K562 (cell line): ENCODE measurements around the gene AACS. TPM values are rescaled to one million over a fixed set of nuclear protein-coding genes. Genes with fewer than 3 reads are reported as not detected.

Experiments used
- KLF16 ChIP-seq: IDR thresholded peaks from 2 replicates; pipeline ENCODE4 v1.6.1; 2016; ENCODE audit warnings: antibody characterized with exemption
- POLR2B ChIP-seq: fragments of 450-650 bp; IDR thresholded peaks from 2 replicates; pipeline ENCODE4 v1.6.1; 2018; ENCODE audit warnings: low read depth; ENCODE audit not compliant: partially characterized antibody
- polyA plus RNA-seq, 8 experiments: library from polyadenylated mRNA; depleted of rRNA in 4 of 8; stranded (reverse) in 5 of 8; unstranded in 3 of 8; fragments of >200 nt; fragmentation: Nextera tagmentation in 2 of 8; fragmentation: Illumina TruSeq in 1 of 8; extraction: Ambion mirVana in 2 of 8; extraction: Trizol in 1 of 8; gene quantifications; 2 replicates each; pipeline versions ENCODE4 v1.2.1 to v1.2.3, GENCODE V29; 2011 to 2014; ENCODE audit warnings: inconsistent platforms in 1 of 8, missing spikeins in 1 of 8
- total RNA-seq, 7 experiments: library from RNA; depleted of rRNA in 6 of 7; stranded (reverse); fragments of >200 nt in 6 of 7; fragmentation: Illumina TruSeq in 2 of 7; extraction: Trizol in 2 of 7; gene quantifications; 2 replicates each; pipeline versions ENCODE4 v1.2.1 to v1.2.3, GENCODE V29; 2011 to 2021; ENCODE audit warnings: low replicate concordance in 1 of 7
- TF ChIP-seq, protein P1 (sequence below), 2 experiments: fragments of 450-650 bp; IDR thresholded peaks; 2 replicates each; pipeline ENCODE4 v1.6.1; 2016; ENCODE audit warnings: mild to moderate bottlenecking in 2 of 2, borderline replicate concordance in 1 of 2, low read depth in 1 of 2, moderate library complexity in 1 of 2
- TF ChIP-seq, protein P2 (sequence below), 2 experiments: fragments of 450-650 bp; formaldehyde crosslinking in 1 of 2; IDR thresholded peaks; 2 replicates each; pipeline versions ENCODE4 v1.4.0 to v1.6.1; 2014 to 2020; ENCODE audit warnings: mild to moderate bottlenecking in 2 of 2, borderline replicate concordance in 1 of 2, low read depth in 1 of 2

The AACS gene
- total and polyA plus RNA-seq, 9 of the 15 experiments (the other 6 are each of a cell fraction or from before 2014, with no cell fraction given), result 2.4 to 13.0 (median 6.0) TPM

DNA sequence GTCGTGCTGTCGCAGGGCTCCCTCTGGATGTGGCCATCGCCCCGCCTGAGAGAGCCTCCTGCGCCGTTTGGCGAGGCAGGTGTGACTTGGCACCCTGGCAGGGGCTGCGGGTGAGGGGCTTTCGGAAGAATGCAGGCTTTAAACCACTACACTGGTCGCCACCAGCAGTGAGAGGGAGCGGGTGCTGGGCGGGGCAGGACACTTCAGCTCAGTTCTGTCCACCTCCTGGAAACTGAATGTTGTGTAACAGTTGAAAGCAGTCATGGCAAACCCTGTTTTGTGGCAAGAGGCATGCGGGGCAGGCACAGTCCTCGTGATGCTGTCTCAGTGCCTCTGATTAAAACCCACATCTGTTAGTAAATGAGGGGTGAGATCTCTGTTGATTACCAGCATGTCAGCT, 55.9 kb downstream of the AACS start (continued):
- TF ChIP-seq, protein P1, sequence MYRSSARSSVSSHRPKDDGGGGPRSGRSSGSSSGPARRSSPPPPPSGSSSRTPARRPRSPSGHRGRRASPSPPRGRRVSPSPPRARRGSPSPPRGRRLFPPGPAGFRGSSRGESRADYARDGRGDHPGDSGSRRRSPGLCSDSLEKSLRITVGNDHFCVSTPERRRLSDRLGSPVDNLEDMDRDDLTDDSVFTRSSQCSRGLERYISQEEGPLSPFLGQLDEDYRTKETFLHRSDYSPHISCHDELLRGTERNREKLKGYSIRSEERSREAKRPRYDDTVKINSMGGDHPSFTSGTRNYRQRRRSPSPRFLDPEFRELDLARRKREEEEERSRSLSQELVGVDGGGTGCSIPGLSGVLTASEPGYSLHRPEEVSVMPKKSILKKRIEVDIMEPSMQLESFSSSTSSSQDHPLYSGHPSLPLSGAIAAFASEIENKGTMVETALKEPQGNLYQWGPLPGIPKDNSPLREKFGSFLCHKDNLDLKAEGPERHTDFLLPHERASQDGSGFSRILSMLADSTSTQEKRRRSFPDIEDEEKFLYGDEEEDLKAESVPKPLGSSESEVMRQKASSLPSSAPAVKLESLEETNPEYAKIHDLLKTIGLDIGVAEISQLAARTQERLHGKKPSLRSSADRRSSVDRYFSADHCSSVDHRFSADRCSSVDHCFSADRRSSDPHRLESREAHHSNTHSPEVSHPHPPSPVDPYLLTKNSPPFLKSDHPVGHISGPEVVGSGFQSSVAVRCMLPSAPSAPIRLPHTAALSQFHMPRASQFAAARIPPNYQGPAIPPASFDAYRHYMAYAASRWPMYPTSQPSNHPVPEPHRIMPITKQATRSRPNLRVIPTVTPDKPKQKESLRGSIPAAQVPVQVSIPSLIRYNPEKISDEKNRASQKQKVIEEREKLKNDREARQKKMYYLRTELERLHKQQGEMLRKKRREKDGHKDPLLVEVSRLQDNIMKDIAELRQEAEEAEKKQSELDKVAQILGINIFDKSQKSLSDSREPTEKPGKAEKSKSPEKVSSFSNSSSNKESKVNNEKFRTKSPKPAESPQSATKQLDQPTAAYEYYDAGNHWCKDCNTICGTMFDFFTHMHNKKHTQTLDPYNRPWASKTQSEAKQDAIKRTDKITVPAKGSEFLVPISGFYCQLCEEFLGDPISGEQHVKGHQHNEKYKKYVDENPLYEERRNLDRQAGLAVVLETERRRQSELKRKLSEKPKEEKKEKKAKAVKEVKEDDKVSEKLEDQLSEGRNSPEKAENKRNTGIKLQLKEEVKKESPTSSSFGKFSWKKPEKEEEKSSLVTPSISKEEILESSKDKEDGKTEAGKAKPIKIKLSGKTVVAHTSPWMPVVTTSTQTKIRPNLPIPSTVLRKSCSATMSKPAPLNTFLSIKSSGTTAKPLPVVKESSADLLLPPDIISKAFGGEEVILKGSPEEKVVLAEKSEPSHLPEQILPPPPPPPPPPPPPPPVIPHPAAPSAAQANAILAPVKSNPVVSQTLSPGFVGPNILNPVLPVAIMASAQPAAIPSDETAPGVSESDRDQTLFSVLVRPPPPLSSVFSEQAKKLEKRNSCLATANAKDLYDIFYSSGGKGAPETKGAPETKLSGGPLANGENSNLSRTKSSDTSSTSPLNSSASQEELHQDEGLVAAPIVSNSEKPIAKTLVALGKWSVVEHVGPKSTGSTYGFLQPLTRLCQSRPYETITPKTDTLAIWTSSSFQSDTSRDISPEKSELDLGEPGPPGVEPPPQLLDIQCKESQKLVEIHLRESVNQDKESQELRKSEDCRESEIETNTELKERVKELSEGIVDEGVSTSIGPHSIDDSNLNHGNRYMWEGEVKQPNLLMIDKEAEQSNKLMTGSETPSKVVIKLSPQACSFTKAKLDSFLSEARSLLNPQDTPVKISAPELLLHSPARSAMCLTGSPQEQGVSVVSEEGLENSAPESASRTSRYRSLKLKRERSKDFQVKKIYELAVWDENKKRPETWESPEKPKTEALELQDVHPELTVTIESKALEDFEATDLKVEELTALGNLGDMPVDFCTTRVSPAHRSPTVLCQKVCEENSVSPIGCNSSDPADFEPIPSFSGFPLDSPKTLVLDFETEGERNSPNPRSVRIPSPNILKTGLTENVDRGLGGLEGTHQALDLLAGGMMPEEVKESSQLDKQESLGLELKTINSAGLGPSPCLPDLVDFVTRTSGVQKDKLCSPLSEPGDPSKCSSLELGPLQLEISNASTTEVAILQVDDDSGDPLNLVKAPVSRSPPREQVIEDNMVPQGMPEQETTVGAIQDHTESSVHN (IDR thresholded peaks at IDR 0.05; ENCODE audit: borderline replicate concordance in 1 of 2, low read depth in 1 of 2), result no peak
- TF ChIP-seq POLR2B (no peak), KLF16 (no peak)
- TF ChIP-seq, protein P2, sequence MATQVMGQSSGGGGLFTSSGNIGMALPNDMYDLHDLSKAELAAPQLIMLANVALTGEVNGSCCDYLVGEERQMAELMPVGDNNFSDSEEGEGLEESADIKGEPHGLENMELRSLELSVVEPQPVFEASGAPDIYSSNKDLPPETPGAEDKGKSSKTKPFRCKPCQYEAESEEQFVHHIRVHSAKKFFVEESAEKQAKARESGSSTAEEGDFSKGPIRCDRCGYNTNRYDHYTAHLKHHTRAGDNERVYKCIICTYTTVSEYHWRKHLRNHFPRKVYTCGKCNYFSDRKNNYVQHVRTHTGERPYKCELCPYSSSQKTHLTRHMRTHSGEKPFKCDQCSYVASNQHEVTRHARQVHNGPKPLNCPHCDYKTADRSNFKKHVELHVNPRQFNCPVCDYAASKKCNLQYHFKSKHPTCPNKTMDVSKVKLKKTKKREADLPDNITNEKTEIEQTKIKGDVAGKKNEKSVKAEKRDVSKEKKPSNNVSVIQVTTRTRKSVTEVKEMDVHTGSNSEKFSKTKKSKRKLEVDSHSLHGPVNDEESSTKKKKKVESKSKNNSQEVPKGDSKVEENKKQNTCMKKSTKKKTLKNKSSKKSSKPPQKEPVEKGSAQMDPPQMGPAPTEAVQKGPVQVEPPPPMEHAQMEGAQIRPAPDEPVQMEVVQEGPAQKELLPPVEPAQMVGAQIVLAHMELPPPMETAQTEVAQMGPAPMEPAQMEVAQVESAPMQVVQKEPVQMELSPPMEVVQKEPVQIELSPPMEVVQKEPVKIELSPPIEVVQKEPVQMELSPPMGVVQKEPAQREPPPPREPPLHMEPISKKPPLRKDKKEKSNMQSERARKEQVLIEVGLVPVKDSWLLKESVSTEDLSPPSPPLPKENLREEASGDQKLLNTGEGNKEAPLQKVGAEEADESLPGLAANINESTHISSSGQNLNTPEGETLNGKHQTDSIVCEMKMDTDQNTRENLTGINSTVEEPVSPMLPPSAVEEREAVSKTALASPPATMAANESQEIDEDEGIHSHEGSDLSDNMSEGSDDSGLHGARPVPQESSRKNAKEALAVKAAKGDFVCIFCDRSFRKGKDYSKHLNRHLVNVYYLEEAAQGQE (IDR thresholded peaks at IDR 0.05; ENCODE audit: borderline replicate concordance), result no peak
- TF ChIP-seq, protein P2 (CRISPR knock-in tag; IDR thresholded peaks at IDR 0.05; ENCODE audit: low read depth), result no peak
